Tibial artery (tissue), 4 donors: ENCODE results near the gene TMEM40.
"Not testable (repeated sequence)": the region's sequence is repeated elsewhere in the genome, so short reads cannot be mapped to it uniquely, and the experiment has no call there.

ENCODE experiments used
- DNase-seq, 2 donors: peaks; one replicate each; pipeline ENCODE4 v3.0.0-alpha.2; 2019
- H3K27ac ChIP-seq, 2 donors: fragments of 200-600 bp; sonication (generic) in 1 of 2; 1 replicate in 1 of 2; 2 replicates in 1 of 2; pipeline ENCODE4 v1.5.1; 2018 to 2019; ENCODE audit warnings: mild to moderate bottlenecking in 1 of 2
- H3K27me3 ChIP-seq, 2 donors: fragments of 200-600 bp; sonication (generic) in 1 of 2; one replicate each; pipeline versions ENCODE4 v1.5.1 to v1.6.0; 2016 to 2019
- H3K36me3 ChIP-seq, 3 donors: fragments of 200-600 bp; sonication (generic) in 2 of 3; one replicate each; pipeline ENCODE4 v1.5.1; 2016 to 2019; ENCODE audit warnings: mild to moderate bottlenecking in 2 of 3
- H3K4me1 ChIP-seq, 4 donors: fragments of 200-600 bp; sonication (generic) in 2 of 4; 1 replicate in 3 of 4; 2 replicates in 1 of 4; pipeline ENCODE4 v1.5.1; 2016 to 2019
- H3K4me3 ChIP-seq, 2 donors: fragments of 200-600 bp; sonication (generic) in 1 of 2; 1 replicate in 1 of 2; 2 replicates in 1 of 2; pipeline ENCODE4 v1.5.1; 2018 to 2019; ENCODE audit warnings: mild to moderate bottlenecking in 2 of 2
- H3K9me3 ChIP-seq, 3 donors: fragments of 200-600 bp; sonication (generic) in 1 of 3; one replicate each; pipeline ENCODE4 v1.5.1; 2016 to 2019
- intact Hi-C: fragments of 100-400 bp; cut with DNase I; formaldehyde crosslinking; loops from one replicate; pipeline ENCODE4 v1.15.0; 2023; ENCODE audit warnings: low total_unique reads
- TF ChIP-seq, protein P1 (sequence below), 2 experiments: fragments of 200-600 bp in 1 of 2; fragments of 450-650 bp in 1 of 2; IDR thresholded peaks; one replicate each; pipeline ENCODE4 v1.5.1; 2017 to 2019; ENCODE audit warnings: antibody characterized with exemption in 2 of 2, mild to moderate bottlenecking in 1 of 2, moderate library complexity in 1 of 2

TMEM40 gene

DNA sequence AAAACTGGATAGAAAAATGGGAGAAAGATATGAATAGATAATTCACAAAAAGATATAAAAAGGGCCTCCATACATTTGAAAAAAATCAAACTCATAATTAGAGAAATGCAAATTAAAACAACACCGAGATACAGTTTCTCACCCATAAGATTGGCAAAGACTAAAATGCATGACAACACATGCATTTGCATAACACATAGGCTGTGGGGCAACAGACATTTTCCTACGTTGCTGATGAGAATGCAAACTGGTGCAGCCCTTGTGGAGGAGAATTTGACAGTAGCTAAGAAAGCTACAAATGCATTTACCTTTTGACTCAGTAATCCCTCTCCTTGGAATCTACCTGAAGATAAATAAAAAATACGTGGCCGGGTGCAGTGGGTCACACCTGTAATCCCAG is 26.0 kb upstream of the TMEM40 start:
- H3K4me3 ChIP-seq, result no peak overlapping the region
- H3K9me3 ChIP-seq, result no peaks in the 10 kb centered on the region
- TF ChIP-seq, protein P1, sequence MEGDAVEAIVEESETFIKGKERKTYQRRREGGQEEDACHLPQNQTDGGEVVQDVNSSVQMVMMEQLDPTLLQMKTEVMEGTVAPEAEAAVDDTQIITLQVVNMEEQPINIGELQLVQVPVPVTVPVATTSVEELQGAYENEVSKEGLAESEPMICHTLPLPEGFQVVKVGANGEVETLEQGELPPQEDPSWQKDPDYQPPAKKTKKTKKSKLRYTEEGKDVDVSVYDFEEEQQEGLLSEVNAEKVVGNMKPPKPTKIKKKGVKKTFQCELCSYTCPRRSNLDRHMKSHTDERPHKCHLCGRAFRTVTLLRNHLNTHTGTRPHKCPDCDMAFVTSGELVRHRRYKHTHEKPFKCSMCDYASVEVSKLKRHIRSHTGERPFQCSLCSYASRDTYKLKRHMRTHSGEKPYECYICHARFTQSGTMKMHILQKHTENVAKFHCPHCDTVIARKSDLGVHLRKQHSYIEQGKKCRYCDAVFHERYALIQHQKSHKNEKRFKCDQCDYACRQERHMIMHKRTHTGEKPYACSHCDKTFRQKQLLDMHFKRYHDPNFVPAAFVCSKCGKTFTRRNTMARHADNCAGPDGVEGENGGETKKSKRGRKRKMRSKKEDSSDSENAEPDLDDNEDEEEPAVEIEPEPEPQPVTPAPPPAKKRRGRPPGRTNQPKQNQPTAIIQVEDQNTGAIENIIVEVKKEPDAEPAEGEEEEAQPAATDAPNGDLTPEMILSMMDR (IDR thresholded peaks at IDR 0.05), result no peak
- no peak overlapping the region for H3K27ac ChIP-seq
- peaks cover 0 to 2% of the 10 kb centered on the region in 2 donors for H3K27me3 ChIP-seq
- H3K4me1 ChIP-seq, result peaks cover 0 to 4% (median 0%) of the 10 kb centered on the region in 4 donors
- H3K36me3 ChIP-seq, result no peaks in the 10 kb centered on the region
- no peak for DNase-seq
- intact Hi-C loops, result loop anchor here (5.0 kb wide), 1 partner anchor 57 kb away; the partner anchor contains the start of gene RPL32

DNA sequence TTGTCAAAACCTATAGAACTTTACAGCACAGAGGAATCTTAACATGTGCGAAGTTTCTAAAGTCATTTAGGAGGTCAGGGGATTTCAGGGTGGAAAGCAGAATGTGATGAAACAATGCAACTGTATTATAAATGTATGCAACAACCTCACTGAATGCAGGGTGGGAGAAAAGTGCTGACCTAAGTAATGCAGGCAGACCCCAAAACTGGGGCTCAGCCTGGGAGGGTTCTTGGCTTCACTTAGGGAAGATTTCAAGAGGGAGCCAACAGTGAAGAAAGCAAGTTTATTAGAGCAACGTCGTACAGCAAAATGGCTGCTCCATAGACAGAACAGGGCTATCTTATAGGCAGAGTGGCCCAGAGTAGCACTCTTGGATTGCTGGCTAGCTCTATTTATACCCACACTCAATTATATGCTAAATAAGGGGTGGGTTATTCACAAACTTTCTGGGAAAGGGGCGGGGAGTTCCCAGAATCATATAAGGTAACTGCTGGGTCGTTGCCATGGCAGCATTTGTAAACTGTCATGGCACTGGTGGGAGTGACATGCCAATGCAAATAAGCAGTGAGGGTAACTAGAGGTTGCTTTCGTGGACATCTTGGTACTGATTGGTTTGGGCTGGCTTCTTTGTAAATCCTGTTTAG is 23.2 kb upstream of the TMEM40 start:
- Histone ChIP-seq H3K27me3 (peaks cover 0 to 5% of the 10 kb centered on the region in 2 donors), H3K4me3 (no peak overlapping the region), H3K4me1 (peaks cover 0 to 4% (median 0%) of the 10 kb centered on the region in 4 donors), H3K36me3 (no peaks in the 10 kb centered on the region), H3K27ac (no peak overlapping the region), H3K9me3 (no peaks in the 10 kb centered on the region)
- TF ChIP-seq, protein P1 (IDR thresholded peaks at IDR 0.05), result no peak
- DNase-seq, result no peak
- intact Hi-C loops, result no loop called here

DNA sequence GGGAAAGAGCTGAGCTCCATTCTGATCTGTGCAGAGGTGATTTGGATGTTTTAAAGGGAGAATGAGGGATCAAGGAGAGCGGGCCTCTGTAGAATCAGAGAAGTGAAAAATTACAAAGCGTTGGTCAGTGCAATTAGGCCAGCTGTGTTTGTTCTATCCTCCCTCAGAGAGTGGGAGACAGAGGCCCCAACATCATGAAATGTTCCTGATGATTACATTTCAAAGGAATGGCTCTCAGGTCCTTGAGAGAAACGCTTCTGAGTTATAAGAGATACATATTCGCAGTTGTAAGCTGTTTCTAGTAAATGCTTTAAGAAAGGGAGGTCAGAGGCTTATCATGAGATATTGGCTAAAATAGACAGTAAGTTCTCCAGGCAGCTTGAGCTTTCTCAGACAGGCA is 21.7 kb upstream of the TMEM40 start:
- Histone ChIP-seq H3K36me3 (no peaks in the 10 kb centered on the region), H3K27me3 (peaks cover 0 to 5% of the 10 kb centered on the region in 2 donors), H3K4me1 (peaks cover 0 to 4% (median 0%) of the 10 kb centered on the region in 4 donors), H3K9me3 (no peaks in the 10 kb centered on the region), H3K27ac (no peak overlapping the region), H3K4me3 (no peak overlapping the region)
- intact Hi-C loops, result no loop called here
- TF ChIP-seq, protein P1 (IDR thresholded peaks at IDR 0.05), result no peak
- no peak for DNase-seq

DNA sequence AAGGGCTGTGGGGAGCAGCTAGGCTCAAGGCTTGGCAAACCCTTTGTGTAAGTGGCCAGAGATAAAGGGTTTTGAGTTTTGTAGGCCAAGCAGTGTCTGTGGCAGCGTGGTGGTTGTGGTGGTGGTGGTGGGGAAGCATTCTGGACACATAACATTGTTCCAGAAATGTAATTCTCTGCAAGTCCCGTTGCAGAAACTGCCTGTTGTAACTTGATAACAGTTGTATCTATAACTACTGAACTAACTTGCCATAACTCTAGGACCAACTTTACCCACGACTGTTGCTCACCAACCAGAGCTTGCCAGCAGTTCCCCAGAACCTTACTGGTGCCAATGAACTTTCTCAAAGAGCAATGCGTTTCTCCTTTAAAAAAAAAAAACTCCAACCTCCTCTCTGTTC is 18.1 kb upstream of the TMEM40 start:
- peaks cover 0 to 9% of the 10 kb centered on the region in 2 donors for H3K27me3 ChIP-seq
- DNase-seq, result no peak
- no peaks in the 10 kb centered on the region for H3K9me3 ChIP-seq
- no peak overlapping the region for H3K4me3 ChIP-seq
- no peak overlapping the region for H3K27ac ChIP-seq
- intact Hi-C loops, result no loop called here
- peaks cover 0 to under 1% (median 0%) of the 10 kb centered on the region in 4 donors for H3K4me1 ChIP-seq
- no peaks in the 10 kb centered on the region for H3K36me3 ChIP-seq
- TF ChIP-seq, protein P1 (IDR thresholded peaks at IDR 0.05), result no peak

DNA sequence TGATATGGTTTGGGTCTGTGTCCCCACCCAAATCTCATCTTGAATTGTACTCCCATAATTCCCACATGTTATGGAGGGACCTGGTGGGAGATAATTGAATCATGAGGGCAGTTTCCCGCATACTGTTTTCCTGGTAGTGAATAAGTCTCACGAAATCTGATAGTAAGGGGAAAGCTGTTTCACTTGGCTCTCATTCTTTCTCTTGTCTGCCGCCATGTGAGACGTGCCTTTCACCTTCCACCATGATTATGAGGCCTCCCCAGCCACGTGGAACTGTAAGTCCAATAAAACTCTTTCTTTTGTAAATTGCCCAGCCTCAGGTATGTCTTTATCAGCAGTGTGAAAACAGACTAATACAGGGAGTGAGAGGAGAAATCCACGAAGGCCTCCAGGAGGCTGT is 16.9 kb upstream of the TMEM40 start:
- H3K27me3 ChIP-seq, H3K4me1 ChIP-seq, H3K9me3 ChIP-seq, DNase-seq, intact Hi-C loops, H3K27ac ChIP-seq, H3K4me3 ChIP-seq, H3K36me3 ChIP-seq: not testable (repeated sequence)

DNA sequence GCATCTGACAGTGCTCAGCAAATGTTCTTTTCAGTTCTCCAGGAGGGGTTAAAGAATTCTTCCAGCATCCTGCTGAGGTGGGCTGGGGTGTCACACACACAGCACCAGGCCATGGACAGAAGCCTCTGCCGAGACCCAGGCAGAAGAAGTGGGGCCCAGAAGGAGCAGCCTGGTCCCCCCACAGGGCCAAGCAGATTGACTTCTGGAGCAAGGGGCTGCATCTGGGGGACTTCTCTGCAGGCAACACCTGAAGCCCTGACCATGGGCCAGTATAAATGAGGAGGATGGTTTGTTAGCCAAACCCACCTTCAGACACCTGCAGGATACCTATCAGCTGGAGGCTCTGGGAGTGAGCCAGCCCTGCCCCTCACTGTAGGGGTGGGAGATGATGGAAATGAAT is 16.2 kb upstream of the TMEM40 start:
- H3K4me3 ChIP-seq, result no peak overlapping the region
- no peaks in the 10 kb centered on the region for H3K4me1 ChIP-seq
- H3K9me3 ChIP-seq, result no peaks in the 10 kb centered on the region
- peaks cover 0 to 7% of the 10 kb centered on the region in 2 donors for H3K27me3 ChIP-seq
- TF ChIP-seq, protein P1 (IDR thresholded peaks at IDR 0.05), result no peak
- H3K36me3 ChIP-seq, result no peaks in the 10 kb centered on the region
- intact Hi-C loops, result no loop called here
- no peak for DNase-seq
- H3K27ac ChIP-seq, result no peak overlapping the region
